GM19452 (cell line): ENCODE data around the gene CWC27.

Experiments used
- ATAC-seq: cut with Tn5 transposase; IDR thresholded peaks from one replicate; pipeline ENCODE4 v1.9.1; 2021; ENCODE audit not compliant: unreplicated experiment

Gene CWC27

DNA sequence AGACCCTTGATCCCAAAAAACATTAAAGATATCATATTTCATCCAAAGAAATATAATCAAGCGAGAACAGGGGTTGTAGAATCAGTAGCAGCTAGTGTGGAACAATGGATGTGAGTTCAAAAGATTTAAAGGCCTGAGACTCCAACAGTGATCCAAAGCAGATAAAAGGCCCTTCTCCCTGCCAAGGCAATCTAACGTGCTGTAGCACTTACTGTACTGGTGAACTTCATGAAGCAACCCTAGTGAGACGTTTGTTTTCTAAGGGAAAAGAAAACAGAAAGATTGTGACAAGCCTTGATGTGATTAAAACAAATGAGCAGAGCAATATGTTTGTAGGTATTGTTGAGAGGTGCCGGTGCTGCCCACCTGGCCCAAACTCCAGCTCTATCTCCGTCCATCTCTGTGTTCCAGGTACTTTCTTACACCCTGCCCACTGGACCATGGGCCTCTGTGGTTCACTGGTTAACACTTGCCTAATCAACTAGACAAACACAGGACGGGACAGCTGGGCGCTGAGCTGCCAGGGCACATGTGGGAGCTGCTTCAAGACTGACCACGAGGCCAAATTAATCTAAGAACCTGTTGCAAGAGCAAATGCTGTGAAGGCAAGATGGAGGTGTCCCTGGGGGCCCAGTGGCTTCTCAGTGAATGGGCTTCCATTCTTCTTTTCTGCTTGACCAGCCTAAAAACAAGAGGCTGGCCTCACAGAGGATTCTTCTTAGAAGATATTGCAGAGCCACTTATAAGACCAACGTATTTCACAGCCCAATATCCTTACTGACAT, 265.5 kb downstream of the CWC27 start:
- ATAC-seq = no peak

DNA sequence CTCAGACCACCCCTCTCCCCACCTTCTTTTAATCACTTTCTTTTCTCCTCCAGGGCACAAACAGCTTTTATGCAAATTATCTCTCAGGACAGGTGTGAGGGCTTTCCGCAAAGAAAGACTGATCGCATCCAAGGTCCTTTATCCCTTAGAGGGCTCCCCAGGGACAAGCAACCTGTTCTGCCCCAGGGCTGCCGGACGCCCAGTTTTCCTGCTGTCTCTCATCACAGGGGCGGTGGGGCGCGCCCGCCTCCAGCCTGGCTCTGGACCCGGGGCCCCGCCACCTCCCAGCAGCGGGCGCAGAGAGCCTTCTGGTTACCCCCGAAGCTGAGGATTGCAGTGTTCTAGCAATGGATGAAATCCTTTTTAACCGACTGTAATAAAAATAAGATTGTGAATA, 266.1 kb downstream of the CWC27 start:
- no peak for ATAC-seq

DNA sequence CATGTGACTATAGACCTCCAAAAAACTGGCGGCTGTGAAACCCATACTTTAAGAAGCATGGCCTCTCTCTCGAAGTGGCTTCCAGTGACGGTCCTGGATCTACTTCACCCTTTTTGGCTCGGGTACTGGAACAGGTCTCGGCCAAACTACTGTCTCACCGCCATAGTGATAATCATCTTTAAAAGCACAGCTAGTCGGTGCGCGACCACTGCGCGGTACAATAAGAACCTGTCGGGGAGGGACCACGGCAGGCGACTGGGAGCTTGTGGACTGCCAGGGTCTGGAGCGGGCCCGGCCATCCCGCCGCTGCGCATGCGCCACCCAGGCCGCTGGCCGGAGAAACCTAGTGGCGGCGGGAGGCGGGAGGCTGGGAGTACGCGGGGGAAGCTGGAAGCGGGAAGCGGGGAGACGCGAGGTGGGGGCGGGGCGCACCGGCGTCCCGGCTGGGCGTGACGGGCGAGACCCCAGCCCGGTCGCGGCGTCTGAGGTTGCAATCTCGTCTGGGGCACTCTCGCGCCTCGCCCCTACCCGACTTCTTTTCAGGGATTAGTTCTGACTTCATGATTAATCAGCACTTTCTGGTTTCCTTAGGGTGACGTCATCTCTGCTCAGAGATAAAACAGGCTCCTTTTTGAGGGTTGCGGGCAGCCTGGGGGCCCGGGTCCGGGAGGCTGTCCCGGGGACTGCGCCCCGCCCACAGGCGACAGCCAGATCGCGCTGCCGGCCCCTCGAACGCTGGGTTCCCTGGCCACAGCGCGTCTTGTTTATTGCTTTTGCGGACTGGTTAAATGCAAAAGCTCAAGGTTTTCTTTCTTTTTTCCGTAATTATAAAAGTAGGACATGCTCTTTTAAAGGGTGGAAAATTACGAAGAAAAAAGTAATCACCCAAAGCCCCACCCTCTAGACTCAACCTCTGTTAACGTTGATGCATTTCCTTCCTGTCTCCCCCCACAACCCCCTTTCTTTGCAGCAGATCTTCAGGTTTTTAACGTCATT, 266.8 kb downstream of the CWC27 start:
- ATAC-seq = peak; percentile 83

DNA sequence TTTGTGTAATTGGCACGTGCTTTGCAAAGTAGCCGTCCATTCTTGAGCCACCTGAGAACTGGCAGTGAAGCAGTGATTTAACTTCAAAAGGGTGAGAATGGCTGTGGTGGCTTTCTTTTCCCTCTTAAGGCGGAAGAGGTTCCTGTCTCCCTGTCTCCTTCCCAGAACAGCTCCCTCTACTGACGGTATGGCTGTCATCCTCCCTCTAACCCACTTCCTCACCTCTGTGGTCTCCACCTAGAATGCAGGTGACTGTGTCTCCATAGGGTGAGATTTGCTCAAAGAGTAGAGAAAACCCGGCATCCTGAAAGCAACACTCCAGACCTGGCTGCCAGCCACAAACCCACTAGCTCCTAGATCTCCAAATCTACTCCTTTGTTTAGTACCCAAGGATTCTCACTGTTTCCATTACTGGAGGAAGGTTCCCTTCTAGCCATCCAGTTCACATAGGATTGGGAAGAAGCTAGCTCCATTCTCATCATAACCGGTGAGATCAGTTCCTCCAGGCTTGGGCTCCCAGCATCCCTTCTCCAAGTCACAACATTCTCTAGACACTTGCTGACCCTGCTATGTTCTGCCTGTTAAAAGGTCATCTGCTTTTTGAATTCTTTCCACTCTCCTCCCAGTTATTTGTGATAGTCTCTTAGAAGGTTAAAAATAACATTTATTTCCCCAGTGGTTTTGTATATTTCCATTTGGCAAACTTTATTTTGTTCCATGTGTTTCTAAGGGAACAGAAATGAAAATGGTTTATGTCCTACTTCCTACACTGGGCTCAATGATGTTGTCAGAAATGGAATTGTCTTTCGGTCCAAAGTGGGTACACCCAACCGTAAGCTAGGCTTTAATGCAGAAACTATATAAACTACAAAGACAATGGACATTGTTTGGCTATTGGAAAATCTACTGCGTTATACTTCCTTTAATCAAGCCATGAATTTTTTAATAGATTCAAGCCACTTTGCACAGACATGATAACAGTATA, 269.4 kb downstream of the CWC27 start:
- no peak for ATAC-seq

- no peak for ATAC-seq
These were observed 272.8 kb downstream of the CWC27 start for GRCh38 chr5:65041296-65042158.

DNA sequence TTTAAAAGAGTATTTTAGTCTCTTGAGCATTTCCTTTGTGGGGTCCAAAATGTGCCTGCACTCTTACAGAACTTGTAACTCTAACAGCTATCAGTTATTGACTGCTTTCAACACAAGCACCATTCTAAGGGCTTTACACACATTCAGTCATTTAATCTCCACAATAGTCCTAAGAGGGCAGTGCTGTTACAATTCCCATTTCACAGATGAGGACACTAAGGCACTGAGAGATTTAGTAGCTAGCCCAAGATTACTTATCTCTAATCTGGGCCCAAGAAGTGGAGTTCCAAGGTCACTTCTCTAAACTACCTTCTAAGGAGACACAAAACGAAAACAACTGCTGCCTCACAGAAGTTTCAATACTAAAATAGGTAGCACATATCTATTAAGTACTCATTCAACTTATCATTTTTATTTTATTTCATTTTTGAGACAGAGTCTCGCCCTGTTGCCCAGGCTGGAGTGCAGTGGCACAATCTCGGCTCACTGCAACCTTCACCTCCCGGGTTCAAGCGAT, 275.2 kb downstream of the CWC27 start:
- peak; percentile 51 for ATAC-seq

DNA sequence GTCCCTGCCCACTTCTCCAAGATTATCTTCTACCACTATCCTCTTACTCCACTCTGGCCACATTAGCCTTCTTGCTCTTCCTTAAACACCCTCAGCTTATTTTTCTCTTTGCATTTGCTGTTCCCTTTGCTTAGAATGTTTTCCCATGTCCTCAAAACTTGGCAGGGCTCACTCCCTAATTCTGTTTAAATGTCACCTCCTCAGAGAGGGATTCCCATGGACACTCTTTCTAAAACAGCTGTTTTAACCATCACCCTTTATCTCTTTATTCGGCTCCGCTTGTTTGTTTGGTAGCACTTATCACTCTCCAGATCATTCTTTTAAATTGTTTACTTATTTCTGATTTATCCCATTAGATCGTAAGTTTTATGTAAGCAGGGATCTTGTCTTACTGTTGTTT, 278.5 kb downstream of the CWC27 start:
- no peak for ATAC-seq

DNA sequence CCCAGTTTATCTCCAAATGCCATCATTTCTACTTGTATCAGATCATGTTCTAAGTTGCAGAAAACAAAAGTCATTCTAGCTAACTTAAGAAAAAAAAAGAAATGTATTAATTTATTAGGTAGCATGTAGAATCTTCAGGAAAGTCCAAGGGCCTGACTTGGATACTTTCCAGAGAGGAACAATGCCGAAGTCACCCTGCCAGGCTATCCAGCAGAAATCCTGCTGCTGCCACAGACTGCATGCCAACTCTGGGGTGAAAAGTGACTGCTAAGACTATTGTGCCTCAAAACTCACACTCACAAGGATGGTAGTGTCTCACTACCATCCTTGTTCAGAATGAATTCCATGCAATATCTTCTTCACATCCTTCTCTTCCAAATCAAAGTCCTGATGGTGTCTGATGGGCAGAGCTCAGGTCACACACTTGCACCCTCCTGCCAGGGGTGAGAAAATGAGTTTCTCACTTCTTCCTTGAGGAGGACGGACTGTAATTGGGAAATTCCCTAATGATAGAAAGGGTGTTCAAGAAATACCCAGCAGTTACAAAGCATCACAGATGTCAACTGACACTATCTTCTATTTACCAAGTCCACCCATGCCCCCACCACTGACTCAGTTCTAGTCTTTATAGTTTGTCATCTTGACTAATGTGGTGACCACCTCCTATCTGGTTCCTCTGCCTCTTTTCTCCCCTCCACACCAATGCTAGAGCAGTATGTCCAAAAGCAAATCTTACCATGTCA, 279.4 kb downstream of the CWC27 start:
- ATAC-seq = peak; percentile 39

DNA sequence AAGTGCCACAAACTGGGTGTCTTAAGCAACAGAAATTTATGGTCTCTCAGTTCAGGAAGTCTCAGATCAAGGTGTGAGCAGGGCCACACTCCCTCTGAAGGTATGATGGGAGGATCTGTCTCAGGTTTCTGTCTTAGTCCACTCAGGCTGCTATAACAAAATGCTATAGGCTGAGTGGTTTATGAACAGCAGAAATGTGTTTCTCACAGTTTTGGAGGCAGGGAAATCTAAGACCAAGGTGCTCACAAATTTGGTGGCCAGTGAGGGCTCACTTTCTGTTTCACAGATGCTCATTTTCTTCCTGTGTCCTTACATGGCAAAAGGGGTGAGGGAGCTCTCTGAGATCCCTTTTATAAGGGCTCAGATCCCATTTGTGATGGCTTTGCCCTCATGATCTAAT, 281.4 kb downstream of the CWC27 start:
- peak; percentile 44 for ATAC-seq

- ATAC-seq = no peak
These were observed 282.2 kb downstream of the CWC27 start for GRCh38 chr5:65050826-65051498.

DNA sequence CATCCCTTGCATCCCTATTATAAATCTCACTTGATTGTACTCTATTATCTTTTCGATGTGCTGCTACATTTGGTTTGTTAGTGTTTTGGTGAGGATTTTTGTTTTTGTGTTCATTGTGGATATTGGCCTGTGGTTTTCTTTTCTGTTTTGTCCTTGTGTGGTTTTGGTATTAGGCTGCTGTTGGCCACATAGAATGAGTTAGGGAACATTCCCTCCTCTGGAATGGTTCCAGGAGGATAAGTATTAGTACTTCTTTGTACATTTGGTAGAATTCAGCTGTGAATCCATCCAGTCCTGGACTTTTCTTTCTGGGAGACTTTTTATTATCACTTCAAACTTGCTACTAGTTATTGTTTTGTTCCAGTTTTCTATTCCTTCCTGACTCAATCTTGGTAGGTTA, 287.2 kb downstream of the CWC27 start:
- no peak for ATAC-seq

GRCh38 chr5:65059681-65060598, 291.2 kb downstream of the CWC27 start:
- no peak for ATAC-seq

- ATAC-seq = peak; percentile 57
These were observed 292.7 kb downstream of the CWC27 start for GRCh38 chr5:65061250-65061973.

DNA sequence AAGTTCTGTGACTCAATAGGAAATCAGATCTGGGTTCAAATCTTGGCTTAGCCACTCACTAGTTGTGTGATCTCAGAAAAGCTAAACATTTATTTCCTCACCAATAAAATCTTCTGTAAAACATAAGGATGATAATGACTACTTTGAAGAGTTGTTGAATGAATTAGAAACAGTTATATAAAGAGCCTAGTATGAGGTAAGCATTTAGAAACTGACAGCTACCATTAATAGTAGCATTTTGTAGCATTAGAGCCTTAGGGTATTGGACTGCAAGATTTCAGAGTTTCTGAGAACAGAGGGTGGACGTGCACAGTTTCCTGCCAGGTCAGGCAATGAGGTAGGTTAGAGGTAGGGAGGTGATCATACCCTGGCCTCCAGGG, 293.2 kb downstream of the CWC27 start:
- peak; percentile 28 for ATAC-seq

GRCh38 chr5:65062469-65063083, 293.8 kb downstream of the CWC27 start:
- ATAC-seq = no peak

GRCh38 chr5:65065001-65065511, 296.3 kb downstream of the CWC27 start:
- no peak for ATAC-seq
